ENCODE results near the gene TMTC2.

- TF ChIP-seq MXI1 (conservative IDR thresholded peaks at IDR 0.05; ENCODE audit: poor library complexity, severe bottlenecking) (no peak), CTCF (IDR thresholded peaks at IDR 0.05; ENCODE audit: poor library complexity, severe bottlenecking) (no peak), REST (IDR thresholded peaks at IDR 0.05; ENCODE audit: borderline replicate concordance) (no peak)
Measured at GRCh38 chr12:83142914-83143313, 456.2 kb downstream of the TMTC2 start.
